Esophagus squamous epithelium (tissue), 5 donors: ENCODE measurements around the gene DLG2. TPM values are rescaled to one million over a fixed set of nuclear protein-coding genes. Genes with fewer than 3 reads are reported as not detected.

Source experiments
- DNase-seq: peaks from one replicate; lab custom pipeline; 2025; lab: John Stamatoyannopoulos, UW
- H3K27ac ChIP-seq, 4 donors: fragments of 200-600 bp; sonication (generic); one replicate each; pipeline ENCODE4 v1.5.1; 2016 to 2019; ENCODE audit warnings: mild to moderate bottlenecking in 1 of 4
- H3K27me3 ChIP-seq, 4 donors: fragments of 200-600 bp; sonication (generic); 1 replicate in 3 of 4; 2 replicates in 1 of 4; pipeline versions ENCODE4 v1.5.1 to v1.6.0; 2017 to 2021; ENCODE audit warnings: antibody characterized with exemption in 1 of 4
- H3K36me3 ChIP-seq, 3 donors: fragments of 200-600 bp; sonication (generic); one replicate each; pipeline ENCODE4 v1.5.1; 2016 to 2019
- H3K4me1 ChIP-seq, 3 donors: fragments of 200-600 bp; sonication (generic); one replicate each; pipeline ENCODE4 v1.5.1; 2017 to 2019
- H3K4me3 ChIP-seq, 4 donors: fragments of 200-600 bp; sonication (generic); 1 replicate in 3 of 4; 2 replicates in 1 of 4; pipeline ENCODE4 v1.5.1; 2016 to 2019; ENCODE audit warnings: mild to moderate bottlenecking in 2 of 4, moderate library complexity in 1 of 4
- H3K9me3 ChIP-seq, 3 donors: fragments of 200-600 bp; sonication (generic); one replicate each; pipeline ENCODE4 v1.5.1; 2016 to 2019
- CTCF ChIP-seq, 6 experiments: fragments of 450-650 bp in 4 of 6; fragments of 200-600 bp in 2 of 6; sonication (generic) in 2 of 6; IDR thresholded peaks; one replicate each; pipeline ENCODE4 v1.5.1; 2016 to 2019; ENCODE audit warnings: antibody characterized with exemption in 6 of 6, mild to moderate bottlenecking in 4 of 6, moderate library complexity in 4 of 6
- POLR2A ChIP-seq, 4 donors: fragments of 450-650 bp; IDR thresholded peaks; one replicate each; pipeline ENCODE4 v1.6.1; 2017; ENCODE audit warnings: antibody characterized with exemption in 4 of 4, mild to moderate bottlenecking in 4 of 4, moderate library complexity in 3 of 4
- WGBS, 2 donors: methylation state at CpG; one replicate each; pipeline ENCODE4 v1.1.5; 2018; 5-methylcytosine and 5-hydroxymethylcytosine counted together
- intact Hi-C: fragments of 100-400 bp; cut with DNase I; formaldehyde crosslinking; loops from one replicate; pipeline ENCODE4 v1.15.0; 2022
- total RNA-seq, 4 donors: library from RNA; depleted of rRNA; stranded (reverse); fragments of >200 nt; gene quantifications; one replicate each; pipeline ENCODE4 v1.1.0, GENCODE V29; 2016
- donor health status: DM: yes; HTN: yes; CAD: no.

DLG2 gene
- total RNA-seq, 4 donors from 2014 or later: 2.9 to 27.7 (median 12.6) TPM

- intact Hi-C loops: no loop called here
These were observed 1779.6 kb downstream of the DLG2 start for GRCh38 chr11:83847467-83848034.

DNA sequence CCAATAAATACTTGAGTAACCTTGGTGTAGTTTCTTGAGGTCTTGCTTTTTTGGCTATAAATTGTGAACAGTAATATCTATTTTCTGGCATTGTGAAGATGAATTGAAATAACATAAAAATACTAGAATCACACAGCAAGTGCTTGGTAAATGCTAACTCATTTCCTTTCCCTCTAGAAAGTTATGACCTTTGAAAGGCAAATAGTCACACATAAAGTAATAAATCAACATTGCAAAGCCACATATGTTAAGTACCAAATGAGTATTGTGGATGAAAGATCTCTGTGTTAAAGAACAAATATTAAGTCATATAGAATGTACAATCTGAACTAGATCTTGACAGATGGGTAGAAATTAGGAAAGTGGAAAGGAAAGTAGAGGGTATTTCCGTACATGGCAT, 1781.3 kb downstream of the DLG2 start:
- Histone ChIP-seq H3K9me3 (no peaks in the 10 kb centered on the region), H3K4me3 (no peak overlapping the region), H3K27ac (no peak overlapping the region), H3K27me3 (no peaks in the 10 kb centered on the region), H3K36me3 (no peaks in the 10 kb centered on the region), H3K4me1 (no peaks in the 10 kb centered on the region)
- intact Hi-C loops: no loop called here
- TF ChIP-seq CTCF (IDR thresholded peaks at IDR 0.05): no peak
- no peak for TF ChIP-seq POLR2A (IDR thresholded peaks at IDR 0.05)
- 57 to 72% methylated on average over 1 of the region's 1 CpG for WGBS, 2 donors
- DNase-seq: no peak

More at GRCh38 chr11:83847467-83848034, 1779.6 kb downstream of the DLG2 start:
- H3K4me3 ChIP-seq: no peak overlapping the region
- H3K27me3 ChIP-seq: no peaks in the 10 kb centered on the region
- H3K36me3 ChIP-seq: no peaks in the 10 kb centered on the region
- no peak overlapping the region for H3K27ac ChIP-seq
- TF ChIP-seq CTCF (IDR thresholded peaks at IDR 0.05) (no peak), POLR2A (IDR thresholded peaks at IDR 0.05) (no peak)
- no peaks in the 10 kb centered on the region for H3K9me3 ChIP-seq
- H3K4me1 ChIP-seq: no peaks in the 10 kb centered on the region
- 75 to 85% methylated on average over 6 of the region's 6 CpGs for WGBS, 2 donors
- no peak for DNase-seq

GRCh38 chr11:83840326-83840725, 1786.8 kb downstream of the DLG2 start:
- Histone ChIP-seq H3K36me3 (no peaks in the 10 kb centered on the region), H3K4me3 (no peak overlapping the region), H3K4me1 (no peaks in the 10 kb centered on the region), H3K27me3 (no peaks in the 10 kb centered on the region), H3K9me3 (no peaks in the 10 kb centered on the region), H3K27ac (no peak overlapping the region)
- no peak for TF ChIP-seq POLR2A (IDR thresholded peaks at IDR 0.05)
- no peak for TF ChIP-seq CTCF (IDR thresholded peaks at IDR 0.05)
- 65 to 89% methylated on average over 2 of the region's 2 CpGs for WGBS, 2 donors
- intact Hi-C loops: no loop called here
- no peak for DNase-seq

DNA sequence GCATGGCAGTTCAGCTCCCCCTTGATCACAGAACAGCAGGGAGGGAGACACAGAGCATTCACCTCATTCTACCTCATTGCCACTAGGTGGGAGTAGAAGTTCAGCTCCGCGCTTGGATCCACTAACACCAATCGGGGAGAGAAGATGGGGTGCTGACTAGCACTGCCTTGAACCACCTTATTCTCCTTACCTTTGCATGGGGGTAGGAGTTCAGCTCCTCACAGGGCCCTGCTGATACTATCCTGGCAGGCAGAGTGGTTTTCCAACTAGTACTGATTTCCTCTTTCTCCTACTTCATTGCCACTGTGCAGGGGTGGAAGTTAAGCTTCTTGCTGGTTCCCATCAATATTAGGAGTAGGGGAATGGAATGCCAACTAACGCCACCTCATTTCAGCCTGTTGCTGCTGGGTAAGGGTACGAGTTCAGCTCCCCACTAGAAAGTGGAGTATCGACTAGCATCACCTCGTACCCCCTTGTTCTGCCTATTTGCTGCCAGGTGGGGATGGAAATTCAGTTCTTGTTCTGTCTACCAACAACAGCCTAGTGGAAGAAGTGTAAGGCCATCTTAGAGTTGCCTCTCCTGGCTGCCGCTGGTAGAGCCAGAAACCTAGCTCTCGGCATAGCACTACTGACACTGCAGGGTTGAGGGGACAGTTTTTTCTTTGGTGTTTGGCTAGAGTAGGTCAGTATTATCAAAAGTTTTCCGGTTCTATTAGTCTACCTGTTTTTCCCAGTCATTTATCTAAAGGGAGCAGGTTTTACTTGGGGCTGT, 1790.1 kb downstream of the DLG2 start:
- H3K4me1 ChIP-seq: no peaks in the 10 kb centered on the region
- 51 to 58% methylated on average over 8 to 10 of the region's 10 CpGs for WGBS, 2 donors
- no peaks in the 10 kb centered on the region for H3K27me3 ChIP-seq
- no peaks in the 10 kb centered on the region for H3K9me3 ChIP-seq
- no peaks in the 10 kb centered on the region for H3K36me3 ChIP-seq
- DNase-seq: no peak
- no peak overlapping the region for H3K4me3 ChIP-seq
- no peak overlapping the region for H3K27ac ChIP-seq
- intact Hi-C loops: no loop called here
- TF ChIP-seq CTCF (IDR thresholded peaks at IDR 0.05) (peak; percentile 13 to 64 (median 38)), POLR2A (IDR thresholded peaks at IDR 0.05) (no peak)

- intact Hi-C loops: no loop called here
- H3K4me1 ChIP-seq: no peaks in the 10 kb centered on the region
- no peak overlapping the region for H3K27ac ChIP-seq
- no peaks in the 10 kb centered on the region for H3K36me3 ChIP-seq
- H3K27me3 ChIP-seq: no peaks in the 10 kb centered on the region
- TF ChIP-seq POLR2A (IDR thresholded peaks at IDR 0.05) (no peak), CTCF (IDR thresholded peaks at IDR 0.05) (no peak)
- H3K4me3 ChIP-seq: no peak overlapping the region
- H3K9me3 ChIP-seq: no peaks in the 10 kb centered on the region
- no peak for DNase-seq
These were observed 1791.1 kb downstream of the DLG2 start for GRCh38 chr11:83836065-83836464.
